Lung (tissue), 12 donors: ENCODE measurements around the gene NXT1. TPM values are rescaled to one million over a fixed set of nuclear protein-coding genes. Genes with fewer than 3 reads are reported as not detected.

Source experiments
- ATAC-seq: fragments of 200-7000 bp; cut with Tn5 transposase; one replicate; pipeline ENCODE4 v1.9.1; 2020; ENCODE audit warnings: moderate number of reproducible peaks; ENCODE audit not compliant: insufficient read depth, low FRiP score
- DNase-seq, 3 donors: peaks; one replicate each; pipeline ENCODE4 v3.0.0-alpha.2; 2013 to 2017
- H3K27ac ChIP-seq, 2 donors: one replicate each; pipeline ENCODE4 v1.5.1; 2013; ENCODE audit warnings: mild to moderate bottlenecking in 2 of 2, moderate library complexity in 2 of 2, control low read depth in 1 of 2, inconsistent platforms in 1 of 2, low read depth in 1 of 2, low read length in 1 of 2
- H3K27me3 ChIP-seq, 3 donors: one replicate each; pipeline ENCODE4 v1.5.1; 2013; ENCODE audit warnings: low read length in 2 of 3; ENCODE audit not compliant: control insufficient read depth in 3 of 3, insufficient read depth in 3 of 3
- H3K36me3 ChIP-seq, 4 donors: one replicate each; pipeline ENCODE4 v1.5.1; 2013; ENCODE audit warnings: low read length in 4 of 4, mild to moderate bottlenecking in 1 of 4, moderate library complexity in 1 of 4; ENCODE audit not compliant: control insufficient read depth in 4 of 4, insufficient read depth in 4 of 4
- H3K4me1 ChIP-seq, 5 donors: one replicate each; pipeline ENCODE4 v1.5.1; 2013; ENCODE audit warnings: low read length in 5 of 5, mild to moderate bottlenecking in 2 of 5, moderate library complexity in 1 of 5; ENCODE audit not compliant: control insufficient read depth in 5 of 5, insufficient read depth in 5 of 5
- H3K4me3 ChIP-seq: one replicate; pipeline ENCODE4 v1.5.1; 2013; ENCODE audit warnings: mild to moderate bottlenecking, control low read depth, moderate library complexity
- H3K9ac ChIP-seq, 2 donors: one replicate each; pipeline ENCODE4 v1.5.1; 2013; ENCODE audit warnings: low read length in 2 of 2, control low read depth in 1 of 2; ENCODE audit not compliant: insufficient read depth in 1 of 2
- H3K9me3 ChIP-seq, 4 donors: one replicate each; pipeline ENCODE4 v1.5.1; 2013; ENCODE audit warnings: low read length in 3 of 4, mild to moderate bottlenecking in 1 of 4, moderate library complexity in 1 of 4; ENCODE audit not compliant: control insufficient read depth in 4 of 4, insufficient read depth in 3 of 4
- CTCF ChIP-seq: IDR thresholded peaks from 2 replicates; pipeline ENCODE4 v1.5.1; 2012; ENCODE audit warnings: mild to moderate bottlenecking; ENCODE audit errors: control extremely low read depth, extremely low read depth
- WGBS, 2 donors: extraction: QIAGEN DNeasy Blood & Tissue Kit; methylation state at CpG; one replicate each; pipeline ENCODE4 v1.1.7; 2013; 5-methylcytosine and 5-hydroxymethylcytosine counted together
- polyA plus RNA-seq, 2 donors: library from polyadenylated mRNA; stranded (reverse); fragments of 200-250 nt; gene quantifications; one replicate each; pipeline ENCODE4 v1.2.1, GENCODE V29; 2013
- total RNA-seq, 2 donors: library from RNA; depleted of rRNA in 1 of 2; stranded (reverse); fragments of >200 nt in 1 of 2; gene quantifications; one replicate each; pipeline ENCODE4 v1.2.1, GENCODE V29; 2014 to 2021
- donor health status: control.
- donor health status: control.
- donor health status: Bipolar disorder and iron deficiency.
- donor health status: healthy.
- donor health status: DM: yes; HTN: yes; CAD: no.

The NXT1 gene
- total and polyA plus RNA-seq, 4 donors, result 19.1 to 35.9 (median 20.9) TPM

GRCh38 chr20:23362392-23363256 lies 12.0 kb downstream of the NXT1 start:
- peak; percentile 50 to 58 (median 53) for DNase-seq
- Histone ChIP-seq H3K27me3 (no peaks in the 10 kb centered on the region), H3K9me3 (no peaks in the 10 kb centered on the region), H3K4me1 (peaks cover 13 to 35% (median 23%) of the 10 kb centered on the region in 5 donors), H3K27ac (peak overlapping the region; percentile 90 to 99), H3K9ac (peak overlapping the region; percentile 79 to 84), H3K36me3 (peaks cover 8 to 14% (median 10%) of the 10 kb centered on the region in 4 donors), H3K4me3 (peak overlapping the region; percentile 57)
- ATAC-seq, result peak; percentile 1
- 4 to 6% methylated on average over 33 to 50 of the region's 50 CpGs for WGBS, 2 donors
- no peak for TF ChIP-seq CTCF

GRCh38 chr20:23363257-23363649 lies 12.7 kb downstream of the NXT1 start:
- no peaks in the 10 kb centered on the region for H3K9me3 ChIP-seq
- no peak for TF ChIP-seq CTCF
- no peaks in the 10 kb centered on the region for H3K27me3 ChIP-seq
- H3K9ac ChIP-seq, result peak overlapping the region; percentile 79 to 84
- 63 to 84% methylated on average over 4 of the region's 4 CpGs for WGBS, 2 donors
- no peak overlapping the region for H3K4me3 ChIP-seq
- ATAC-seq (no peak), DNase-seq (no peak)
- peaks cover 8 to 14% (median 10%) of the 10 kb centered on the region in 4 donors for H3K36me3 ChIP-seq
- H3K27ac ChIP-seq, result peak overlapping the region; percentile 90 to 99
- peaks cover 13 to 34% (median 23%) of the 10 kb centered on the region in 5 donors for H3K4me1 ChIP-seq

GRCh38 chr20:23365390-23366165 lies 15.0 kb downstream of the NXT1 start:
- ATAC-seq (no peak), DNase-seq (no peak)
- Histone ChIP-seq H3K36me3 (peaks cover 17 to 23% (median 21%) of the 10 kb centered on the region in 4 donors), H3K4me1 (peaks cover 13 to 21% (median 20%) of the 10 kb centered on the region in 5 donors), H3K4me3 (no peak overlapping the region), H3K9ac (no peak overlapping the region), H3K27me3 (no peaks in the 10 kb centered on the region), H3K27ac (no peak overlapping the region), H3K9me3 (no peaks in the 10 kb centered on the region)
- no peak for TF ChIP-seq CTCF
- 95 to 96% methylated on average over 65 of the region's 65 CpGs for WGBS, 2 donors
